K562 (cell line): ENCODE results near the gene NFRKB. TPM values are rescaled to one million over a fixed set of nuclear protein-coding genes. Genes with fewer than 3 reads are reported as not detected.

Experiments used
- GATAD2B ChIP-seq: fragments of 450-650 bp; IDR thresholded peaks from 2 replicates; pipeline ENCODE4 v1.6.1; 2017; ENCODE audit warnings: mild to moderate bottlenecking, borderline replicate concordance
- HDAC8 ChIP-seq: fragments of 450-650 bp; IDR thresholded peaks from 2 replicates; pipeline ENCODE4 v1.6.1; 2016; ENCODE audit warnings: mild to moderate bottlenecking, missing genetic modification characterization, moderate library complexity, missing compliant biosample characterization
- ILK ChIP-seq: fragments of 450-650 bp; IDR thresholded peaks from 2 replicates; pipeline ENCODE4 v1.6.1; 2016; ENCODE audit warnings: missing genetic modification characterization, low read depth, mild to moderate bottlenecking, missing compliant biosample characterization, moderate library complexity, borderline replicate concordance
- KDM4B ChIP-seq, 2 experiments: fragments of 450-650 bp in 1 of 2; sonication (generic) in 1 of 2; IDR thresholded peaks; 2 replicates each; pipeline ENCODE4 v1.6.1; 2016 to 2017; ENCODE audit warnings: borderline replicate concordance in 2 of 2, antibody characterized with exemption in 1 of 2, low read depth in 1 of 2, mild to moderate bottlenecking in 1 of 2
- KLF13 ChIP-seq: fragments of 450-650 bp; IDR thresholded peaks from 2 replicates; pipeline ENCODE4 v1.6.1; 2016; ENCODE audit warnings: missing genetic modification characterization, low read depth, mild to moderate bottlenecking, missing compliant biosample characterization, moderate library complexity, borderline replicate concordance
- KLF16 ChIP-seq: IDR thresholded peaks from 2 replicates; pipeline ENCODE4 v1.6.1; 2016; ENCODE audit warnings: antibody characterized with exemption
- SLC30A9 ChIP-seq: fragments of 250-450 bp; sonication (Bioruptor Pico); IDR thresholded peaks from 2 replicates; pipeline ENCODE4 v1.8.0; 2022; ENCODE audit warnings: mild to moderate bottlenecking, moderate library complexity
- SRSF3 ChIP-seq: fragments of 200-400 bp; formaldehyde crosslinking; IDR thresholded peaks from 2 replicates; pipeline ENCODE4 v1.6.1; 2016; ENCODE audit warnings: mild to moderate bottlenecking, low read length, moderate library complexity; ENCODE audit not compliant: insufficient read depth
- TEAD2 ChIP-seq: fragments of 450-650 bp; IDR thresholded peaks from 2 replicates; pipeline ENCODE4 v1.6.1; 2016; ENCODE audit warnings: missing genetic modification characterization, control low read depth, missing compliant biosample characterization
- ZNF232 ChIP-seq: sonication (generic); formaldehyde crosslinking; IDR thresholded peaks from 2 replicates; pipeline ENCODE4 v1.8.0; 2022; ENCODE audit warnings: mild to moderate bottlenecking, missing genetic modification reagents
- ZNF347 ChIP-seq: fragments of 450-650 bp; formaldehyde crosslinking; IDR thresholded peaks from 2 replicates; pipeline ENCODE4 v1.4.0; 2020; ENCODE audit warnings: low read depth, mild to moderate bottlenecking, moderate library complexity
- ZNF584 ChIP-seq: fragments of 200-800 bp; sonication (Bioruptor generic); IDR thresholded peaks from 2 replicates; pipeline ENCODE4 v1.6.1; 2016; ENCODE audit warnings: low read depth, mild to moderate bottlenecking, missing genetic modification characterization, missing compliant biosample characterization
- polyA plus RNA-seq, 8 experiments: library from polyadenylated mRNA; depleted of rRNA in 4 of 8; stranded (reverse) in 5 of 8; unstranded in 3 of 8; fragments of >200 nt; fragmentation: Nextera tagmentation in 2 of 8; fragmentation: Illumina TruSeq in 1 of 8; extraction: Ambion mirVana in 2 of 8; extraction: Trizol in 1 of 8; gene quantifications; 2 replicates each; pipeline versions ENCODE4 v1.2.1 to v1.2.3, GENCODE V29; 2011 to 2014; ENCODE audit warnings: inconsistent platforms in 1 of 8, missing spikeins in 1 of 8
- total RNA-seq, 7 experiments: library from RNA; depleted of rRNA in 6 of 7; stranded (reverse); fragments of >200 nt in 6 of 7; fragmentation: Illumina TruSeq in 2 of 7; extraction: Trizol in 2 of 7; gene quantifications; 2 replicates each; pipeline versions ENCODE4 v1.2.1 to v1.2.3, GENCODE V29; 2011 to 2021; ENCODE audit warnings: low replicate concordance in 1 of 7
- TF ChIP-seq, protein P1 (sequence below): fragments of 450-650 bp; IDR thresholded peaks from one replicate; pipeline ENCODE4 v1.6.1; 2018; ENCODE audit warnings: mild to moderate bottlenecking, moderate library complexity; ENCODE audit not compliant: partially characterized antibody
- TF ChIP-seq, protein P2 (sequence below): fragments of 450-650 bp; IDR thresholded peaks from 2 replicates; pipeline ENCODE4 v1.6.1; 2016; ENCODE audit warnings: mild to moderate bottlenecking
- TF ChIP-seq, protein P3 (sequence below): fragments of 250-450 bp; sonication (Bioruptor Pico); IDR thresholded peaks from 2 replicates; pipeline ENCODE4 v1.6.1; 2021; ENCODE audit warnings: mild to moderate bottlenecking
- TF ChIP-seq, protein P4 (sequence below): sonication (generic); formaldehyde crosslinking; IDR thresholded peaks from 2 replicates; pipeline ENCODE4 v1.8.1; 2023; ENCODE audit warnings: mild to moderate bottlenecking, missing genetic modification reagents
- TF ChIP-seq, protein P5 (sequence below): fragments of 450-650 bp; formaldehyde crosslinking; IDR thresholded peaks from 2 replicates; pipeline ENCODE4 v1.4.0; 2022; ENCODE audit warnings: missing genetic modification characterization

Gene NFRKB
- total and polyA plus RNA-seq, 9 of the 15 experiments (the other 6 are each of a cell fraction or from before 2014, with no cell fraction given) = 7.1 to 42.6 (median 23.9) TPM

DNA sequence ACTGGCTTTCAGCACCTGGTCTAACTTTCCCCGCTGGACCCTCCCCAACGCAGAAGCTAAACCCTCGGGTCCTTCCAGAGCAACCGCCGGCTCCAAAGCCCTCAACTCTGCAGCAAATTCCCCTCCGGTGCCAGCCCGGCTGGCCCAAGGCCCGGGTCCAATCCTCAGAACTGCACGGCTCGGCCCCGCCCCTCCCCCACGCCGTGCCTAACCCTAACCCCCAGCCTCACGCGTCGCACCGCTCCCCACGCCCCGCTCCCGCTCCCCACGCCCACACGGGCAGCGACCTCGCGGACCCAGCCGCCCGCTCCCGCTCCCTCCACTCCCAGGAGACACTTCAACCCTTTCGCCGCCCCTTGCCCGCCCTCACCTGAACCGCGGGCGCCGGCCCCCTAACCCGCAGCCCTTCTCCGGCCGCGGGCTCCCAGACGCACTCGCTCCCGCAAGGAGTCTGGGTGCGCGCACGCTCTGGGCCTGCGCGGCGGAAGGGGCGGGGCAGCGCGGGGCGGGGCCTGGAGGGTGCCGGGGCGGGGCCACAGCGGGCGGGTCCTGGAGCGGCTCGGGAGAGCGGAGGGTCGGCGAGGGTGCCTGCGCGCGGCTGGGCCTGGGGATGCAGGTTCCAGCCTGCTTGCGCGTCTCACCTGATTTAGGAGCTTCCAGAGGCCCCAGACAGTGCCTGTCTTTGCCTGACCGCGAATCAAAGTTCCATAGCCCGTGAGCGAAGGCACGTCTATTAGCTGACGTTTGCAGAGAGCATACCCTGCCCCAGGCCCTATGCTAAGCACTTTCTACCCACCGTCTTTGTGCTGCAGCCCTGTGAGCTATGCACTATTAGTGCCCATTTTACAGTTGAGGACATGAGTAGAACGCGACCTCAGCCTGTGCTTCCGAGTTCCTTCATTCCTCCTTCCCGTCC, at the start of gene NFRKB (continued):
- TF ChIP-seq ZNF347 (CRISPR knock-in tag) (no peak), HDAC8 (tag) (no peak), KLF16 (no peak), KDM4B (IDR thresholded peaks at IDR 0.05; ENCODE audit: borderline replicate concordance in 2 of 2, low read depth in 1 of 2) (no peak), ILK (tag) (no peak), ZNF584 (no peak), KLF13 (tag) (no peak), ZNF232 (no peak), TEAD2 (tag) (no peak), SLC30A9 (CRISPR knock-in tag) (no peak), SRSF3 (no peak), GATAD2B (no peak)
- TF ChIP-seq, protein P1, sequence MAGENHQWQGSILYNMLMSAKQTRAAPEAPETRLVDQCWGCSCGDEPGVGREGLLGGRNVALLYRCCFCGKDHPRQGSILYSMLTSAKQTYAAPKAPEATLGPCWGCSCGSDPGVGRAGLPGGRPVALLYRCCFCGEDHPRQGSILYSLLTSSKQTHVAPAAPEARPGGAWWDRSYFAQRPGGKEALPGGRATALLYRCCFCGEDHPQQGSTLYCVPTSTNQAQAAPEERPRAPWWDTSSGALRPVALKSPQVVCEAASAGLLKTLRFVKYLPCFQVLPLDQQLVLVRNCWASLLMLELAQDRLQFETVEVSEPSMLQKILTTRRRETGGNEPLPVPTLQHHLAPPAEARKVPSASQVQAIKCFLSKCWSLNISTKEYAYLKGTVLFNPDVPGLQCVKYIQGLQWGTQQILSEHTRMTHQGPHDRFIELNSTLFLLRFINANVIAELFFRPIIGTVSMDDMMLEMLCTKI = no peak
- TF ChIP-seq, protein P2, sequence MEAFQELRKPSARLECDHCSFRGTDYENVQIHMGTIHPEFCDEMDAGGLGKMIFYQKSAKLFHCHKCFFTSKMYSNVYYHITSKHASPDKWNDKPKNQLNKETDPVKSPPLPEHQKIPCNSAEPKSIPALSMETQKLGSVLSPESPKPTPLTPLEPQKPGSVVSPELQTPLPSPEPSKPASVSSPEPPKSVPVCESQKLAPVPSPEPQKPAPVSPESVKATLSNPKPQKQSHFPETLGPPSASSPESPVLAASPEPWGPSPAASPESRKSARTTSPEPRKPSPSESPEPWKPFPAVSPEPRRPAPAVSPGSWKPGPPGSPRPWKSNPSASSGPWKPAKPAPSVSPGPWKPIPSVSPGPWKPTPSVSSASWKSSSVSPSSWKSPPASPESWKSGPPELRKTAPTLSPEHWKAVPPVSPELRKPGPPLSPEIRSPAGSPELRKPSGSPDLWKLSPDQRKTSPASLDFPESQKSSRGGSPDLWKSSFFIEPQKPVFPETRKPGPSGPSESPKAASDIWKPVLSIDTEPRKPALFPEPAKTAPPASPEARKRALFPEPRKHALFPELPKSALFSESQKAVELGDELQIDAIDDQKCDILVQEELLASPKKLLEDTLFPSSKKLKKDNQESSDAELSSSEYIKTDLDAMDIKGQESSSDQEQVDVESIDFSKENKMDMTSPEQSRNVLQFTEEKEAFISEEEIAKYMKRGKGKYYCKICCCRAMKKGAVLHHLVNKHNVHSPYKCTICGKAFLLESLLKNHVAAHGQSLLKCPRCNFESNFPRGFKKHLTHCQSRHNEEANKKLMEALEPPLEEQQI = no peak
- TF ChIP-seq, protein P3, sequence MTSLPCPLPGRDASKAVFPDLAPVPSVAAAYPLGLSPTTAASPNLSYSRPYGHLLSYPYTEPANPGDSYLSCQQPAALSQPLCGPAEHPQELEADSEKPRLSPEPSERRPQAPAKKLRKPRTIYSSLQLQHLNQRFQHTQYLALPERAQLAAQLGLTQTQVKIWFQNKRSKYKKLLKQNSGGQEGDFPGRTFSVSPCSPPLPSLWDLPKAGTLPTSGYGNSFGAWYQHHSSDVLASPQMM (CRISPR knock-in tag) = no peak
- TF ChIP-seq, protein P4, sequence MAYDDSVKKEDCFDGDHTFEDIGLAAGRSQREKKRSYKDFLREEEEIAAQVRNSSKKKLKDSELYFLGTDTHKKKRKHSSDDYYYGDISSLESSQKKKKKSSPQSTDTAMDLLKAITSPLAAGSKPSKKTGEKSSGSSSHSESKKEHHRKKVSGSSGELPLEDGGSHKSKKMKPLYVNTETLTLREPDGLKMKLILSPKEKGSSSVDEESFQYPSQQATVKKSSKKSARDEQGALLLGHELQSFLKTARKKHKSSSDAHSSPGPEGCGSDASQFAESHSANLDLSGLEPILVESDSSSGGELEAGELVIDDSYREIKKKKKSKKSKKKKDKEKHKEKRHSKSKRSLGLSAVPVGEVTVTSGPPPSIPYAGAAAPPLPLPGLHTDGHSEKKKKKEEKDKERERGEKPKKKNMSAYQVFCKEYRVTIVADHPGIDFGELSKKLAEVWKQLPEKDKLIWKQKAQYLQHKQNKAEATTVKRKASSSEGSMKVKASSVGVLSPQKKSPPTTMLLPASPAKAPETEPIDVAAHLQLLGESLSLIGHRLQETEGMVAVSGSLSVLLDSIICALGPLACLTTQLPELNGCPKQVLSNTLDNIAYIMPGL (CRISPR knock-in tag) = no peak
- TF ChIP-seq, protein P5, sequence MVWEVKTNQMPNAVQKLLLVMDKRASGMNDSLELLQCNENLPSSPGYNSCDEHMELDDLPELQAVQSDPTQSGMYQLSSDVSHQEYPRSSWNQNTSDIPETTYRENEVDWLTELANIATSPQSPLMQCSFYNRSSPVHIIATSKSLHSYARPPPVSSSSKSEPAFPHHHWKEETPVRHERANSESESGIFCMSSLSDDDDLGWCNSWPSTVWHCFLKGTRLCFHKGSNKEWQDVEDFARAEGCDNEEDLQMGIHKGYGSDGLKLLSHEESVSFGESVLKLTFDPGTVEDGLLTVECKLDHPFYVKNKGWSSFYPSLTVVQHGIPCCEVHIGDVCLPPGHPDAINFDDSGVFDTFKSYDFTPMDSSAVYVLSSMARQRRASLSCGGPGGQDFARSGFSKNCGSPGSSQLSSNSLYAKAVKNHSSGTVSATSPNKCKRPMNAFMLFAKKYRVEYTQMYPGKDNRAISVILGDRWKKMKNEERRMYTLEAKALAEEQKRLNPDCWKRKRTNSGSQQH (CRISPR knock-in tag) = 0 out of 2 replicates have a peak, but pooled peaks have one; percentile 62
